Hepatocyte (in vitro differentiated cells): ENCODE measurements around the gene SLC25A44. TPM values are rescaled to one million over a fixed set of nuclear protein-coding genes. Genes with fewer than 3 reads are reported as not detected.

Source experiments
- DNase-seq: peaks from one replicate; pipeline ENCODE4 v3.0.0-alpha.2; 2016; ENCODE audit warnings: low spot score
- H2AFZ ChIP-seq: fragments of 200-600 bp; sonication (generic); 2 replicates; pipeline ENCODE4 v1.6.0; 2016; ENCODE audit warnings: antibody characterized with exemption, mild to moderate bottlenecking
- H3K27ac ChIP-seq: fragments of 200-600 bp; sonication (generic); 2 replicates; pipeline ENCODE4 v1.5.1; 2016; ENCODE audit warnings: mild to moderate bottlenecking
- H3K27me3 ChIP-seq: fragments of 200-600 bp; sonication (generic); 2 replicates; pipeline ENCODE4 v1.6.1; 2016
- H3K36me3 ChIP-seq: fragments of 200-600 bp; sonication (generic); replicated peaks from 2 replicates; pipeline ENCODE4 v1.5.1; 2016; ENCODE audit warnings: low read depth; ENCODE audit not compliant: insufficient read depth
- H3K4me1 ChIP-seq: fragments of 200-600 bp; sonication (generic); 2 replicates; pipeline ENCODE4 v1.5.1; 2016; ENCODE audit warnings: mild to moderate bottlenecking, moderate library complexity; ENCODE audit not compliant: insufficient read depth
- H3K4me2 ChIP-seq: fragments of 200-600 bp; sonication (generic); 2 replicates; pipeline ENCODE4 v1.6.0; 2016
- H3K4me3 ChIP-seq: fragments of 200-600 bp; sonication (generic); 2 replicates; pipeline ENCODE4 v1.5.1; 2016; ENCODE audit warnings: mild to moderate bottlenecking
- H3K79me2 ChIP-seq: fragments of 200-600 bp; sonication (generic); 2 replicates; pipeline ENCODE4 v1.6.0; 2017; ENCODE audit warnings: mild to moderate bottlenecking
- H3K9me2 ChIP-seq: fragments of 200-600 bp; sonication (generic); replicated peaks from 2 replicates; pipeline ENCODE4 v1.6.0; 2017; ENCODE audit warnings: mild to moderate bottlenecking; ENCODE audit not compliant: insufficient read depth
- H3K9me3 ChIP-seq: fragments of 200-600 bp; sonication (generic); 2 replicates; pipeline ENCODE4 v1.5.1; 2016; ENCODE audit warnings: low read depth, mild to moderate bottlenecking
- H4K20me1 ChIP-seq: fragments of 200-600 bp; sonication (generic); 2 replicates; pipeline ENCODE4 v1.6.0; 2016; ENCODE audit warnings: mild to moderate bottlenecking; ENCODE audit not compliant: insufficient read depth, poor library complexity, severe bottlenecking
- CTCF ChIP-seq: fragments of 200-600 bp; sonication (generic); IDR thresholded peaks from 2 replicates; pipeline ENCODE4 v1.5.1; 2016; ENCODE audit warnings: antibody characterized with exemption, mild to moderate bottlenecking; ENCODE audit not compliant: poor library complexity
- EZH2 ChIP-seq: fragments of 200-600 bp; sonication (generic); IDR thresholded peaks from 2 replicates; pipeline ENCODE4 v1.6.1; 2016; ENCODE audit warnings: antibody characterized with exemption, mild to moderate bottlenecking, borderline replicate concordance
- EZH2phosphoT487 ChIP-seq: fragments of 200-600 bp; sonication (generic); IDR thresholded peaks from one replicate; pipeline ENCODE4 v1.6.1; 2018; ENCODE audit warnings: antibody characterized with exemption, mild to moderate bottlenecking, low read depth, moderate library complexity; ENCODE audit not compliant: unreplicated experiment, severe bottlenecking
- WGBS: methylation state at CpG from one replicate; pipeline ENCODE4 v1.1.6; 2016; ENCODE audit warnings: low lambda C conversion rate; ENCODE audit errors: missing lambda C conversion rate; 5-methylcytosine and 5-hydroxymethylcytosine counted together
- polyA plus RNA-seq: library from polyadenylated mRNA; unstranded; fragments of >200 nt; fragmentation: Nextera tagmentation; extraction: Ambion mirVana; gene quantifications from 2 replicates; pipeline ENCODE4 v1.2.1, GENCODE V29; 2016
- total RNA-seq: library from RNA; depleted of rRNA; stranded (reverse); fragments of >200 nt; gene quantifications from 2 replicates; pipeline ENCODE4 v1.2.3, GENCODE V29; 2014

The SLC25A44 gene
- total and polyA plus RNA-seq, 2 experiments from 2014 or later = 16.9 to 19.3 TPM

DNA sequence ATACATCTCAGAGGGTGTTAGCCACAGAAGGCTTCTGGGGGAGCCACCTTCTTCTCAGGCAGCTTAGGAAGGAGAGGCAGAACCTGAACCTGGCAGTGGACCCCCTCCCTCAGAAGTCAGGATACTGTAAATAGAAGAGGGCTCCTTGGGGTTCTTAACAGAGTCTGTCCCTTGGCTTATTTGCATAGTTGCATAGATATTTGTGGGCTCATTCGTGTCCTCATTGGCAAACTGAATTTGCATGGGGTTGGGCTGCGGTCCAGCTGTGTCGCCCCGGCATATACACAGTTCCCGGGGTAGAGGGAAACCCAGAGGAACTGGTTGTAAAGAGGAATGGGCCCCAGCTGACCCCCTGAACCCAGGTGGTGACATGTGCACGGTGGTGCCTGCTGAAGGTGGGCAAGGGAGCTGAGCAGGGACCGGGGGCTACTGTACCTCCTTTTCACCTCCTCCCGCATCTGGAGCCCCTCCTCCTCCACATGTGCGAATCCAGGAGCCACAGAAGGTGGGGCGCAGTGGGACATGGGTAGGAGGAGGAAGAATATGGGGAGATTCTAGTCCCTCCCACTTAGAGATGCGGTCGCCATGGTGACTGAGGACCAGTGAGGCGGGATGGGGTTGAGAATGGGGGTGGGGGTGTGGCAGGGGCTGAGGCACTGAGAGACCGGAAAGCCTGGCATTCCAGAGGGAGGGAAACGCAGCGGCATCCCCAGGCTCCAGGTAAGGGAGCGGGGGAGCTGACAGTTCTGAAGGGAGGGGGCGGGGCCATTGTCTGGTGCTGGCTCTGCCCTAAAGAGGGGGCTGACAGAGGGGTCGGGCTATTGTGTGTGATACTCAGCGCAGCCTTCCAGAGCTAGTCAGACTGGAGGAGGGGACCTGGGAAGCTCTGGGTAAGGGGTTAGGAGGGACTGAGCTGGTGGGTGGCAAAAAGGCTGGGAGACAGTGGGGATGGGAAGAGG is 44.3 kb upstream of the SLC25A44 start:
- no peaks in the 10 kb centered on the region for H3K79me2 ChIP-seq
- H3K9me2 ChIP-seq = no peaks in the 10 kb centered on the region
- H3K4me2 ChIP-seq = no peak overlapping the region
- no peak overlapping the region for H3K27ac ChIP-seq
- 39% methylated on average over 17 of the region's 20 CpGs for WGBS
- H3K4me3 ChIP-seq = no peak overlapping the region
- no peak for TF ChIP-seq EZH2phosphoT487
- no peaks in the 10 kb centered on the region for H3K36me3 ChIP-seq
- no peaks in the 10 kb centered on the region for H4K20me1 ChIP-seq
- no peak for DNase-seq
- no peak overlapping the region for H2AFZ ChIP-seq
- H3K27me3 ChIP-seq = no peaks in the 10 kb centered on the region
- peaks cover 13% of the 10 kb centered on the region for H3K4me1 ChIP-seq
- H3K9me3 ChIP-seq = no peaks in the 10 kb centered on the region

DNA sequence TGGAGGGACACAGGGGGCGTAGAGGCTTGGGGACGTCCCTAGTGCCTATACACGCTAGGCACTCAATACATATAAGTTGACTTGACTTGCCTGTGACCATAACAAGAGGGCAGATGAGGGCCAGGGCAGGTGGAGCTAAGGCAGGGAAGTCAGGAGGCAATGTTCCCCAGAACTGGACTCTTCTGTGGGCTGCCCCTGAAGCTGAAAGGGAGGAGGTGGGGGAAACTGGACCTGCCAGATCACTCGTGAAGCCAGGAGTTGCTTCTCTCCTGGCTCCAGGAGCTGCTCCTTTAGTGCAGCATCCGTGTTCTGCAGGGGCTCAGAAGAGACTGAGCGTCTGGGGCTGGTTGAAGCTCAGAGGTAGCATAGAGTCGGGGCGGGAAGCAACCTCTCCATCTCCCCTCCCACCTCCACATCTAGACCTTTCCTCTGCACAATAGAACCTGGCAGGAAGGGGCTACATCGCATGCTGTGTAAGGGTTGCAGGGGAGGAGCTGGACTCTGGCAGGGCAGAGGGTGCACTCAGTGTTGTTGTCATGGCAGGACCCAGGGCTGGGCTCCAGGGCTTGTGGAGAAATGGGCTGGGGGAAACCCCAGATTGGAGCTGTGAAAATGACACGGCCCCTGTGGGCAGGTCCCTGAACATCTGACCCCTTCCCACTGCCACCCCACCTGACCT is 43.4 kb upstream of the SLC25A44 start:
- no peaks in the 10 kb centered on the region for H3K27me3 ChIP-seq
- WGBS = 56% methylated on average over 10 of the region's 10 CpGs

DNA sequence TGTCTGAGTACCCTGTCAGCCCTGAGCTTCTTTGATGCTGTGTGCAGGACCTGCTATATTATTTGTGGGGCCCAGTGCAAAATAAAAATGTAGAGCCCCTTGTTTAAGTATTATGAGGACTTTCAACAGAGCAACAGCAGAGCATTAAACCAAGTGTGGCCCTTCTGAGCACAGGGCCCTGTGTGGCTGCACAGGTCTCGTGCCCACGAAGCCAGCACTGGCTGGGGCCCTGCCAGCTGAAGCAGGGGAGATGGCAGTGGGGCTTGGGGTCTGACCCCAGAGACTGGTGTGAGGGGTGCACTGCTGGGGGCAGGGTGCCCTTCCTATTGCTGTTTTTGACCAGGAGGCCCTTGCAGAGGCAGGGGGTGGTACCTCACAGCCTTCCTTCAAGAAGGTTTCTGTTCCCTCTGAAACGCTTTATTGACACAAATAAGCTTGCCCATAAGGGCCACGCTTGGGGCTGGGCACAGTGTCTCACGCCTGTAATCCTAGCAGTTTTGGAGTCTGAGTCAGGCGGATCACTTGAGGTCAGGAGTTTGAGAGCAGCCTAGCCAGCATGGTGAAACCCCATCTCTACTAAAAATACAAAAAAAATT is 42.7 kb upstream of the SLC25A44 start:
- no peak for DNase-seq
- peaks cover 13% of the 10 kb centered on the region for H3K4me1 ChIP-seq
- no peak overlapping the region for H3K27ac ChIP-seq
- H3K4me3 ChIP-seq = no peak overlapping the region
- no peaks in the 10 kb centered on the region for H4K20me1 ChIP-seq
- H3K27me3 ChIP-seq = no peaks in the 10 kb centered on the region
- H3K9me2 ChIP-seq = no peaks in the 10 kb centered on the region
- no peaks in the 10 kb centered on the region for H3K79me2 ChIP-seq
- H2AFZ ChIP-seq = no peak overlapping the region
- 70% methylated on average over 6 of the region's 6 CpGs for WGBS
- no peak for TF ChIP-seq EZH2phosphoT487
- no peak for TF ChIP-seq EZH2
- TF ChIP-seq CTCF = no peak
- H3K4me2 ChIP-seq = no peak overlapping the region
- no peaks in the 10 kb centered on the region for H3K36me3 ChIP-seq
- H3K9me3 ChIP-seq = no peaks in the 10 kb centered on the region

More for the DNA sequence above, 43.4 kb upstream of the SLC25A44 start:
- H3K79me2 ChIP-seq = no peaks in the 10 kb centered on the region
- H3K4me1 ChIP-seq = peaks cover 13% of the 10 kb centered on the region
- no peak for TF ChIP-seq EZH2
- no peak for TF ChIP-seq CTCF
- TF ChIP-seq EZH2phosphoT487 = no peak
- no peak overlapping the region for H3K4me2 ChIP-seq
- no peak for DNase-seq
- H2AFZ ChIP-seq = no peak overlapping the region
- no peaks in the 10 kb centered on the region for H3K36me3 ChIP-seq
- no peak overlapping the region for H3K4me3 ChIP-seq
- no peaks in the 10 kb centered on the region for H3K9me3 ChIP-seq
- no peaks in the 10 kb centered on the region for H4K20me1 ChIP-seq
- no peak overlapping the region for H3K27ac ChIP-seq
- no peaks in the 10 kb centered on the region for H3K9me2 ChIP-seq
